ENCODE results near the gene MGA.

DNA sequence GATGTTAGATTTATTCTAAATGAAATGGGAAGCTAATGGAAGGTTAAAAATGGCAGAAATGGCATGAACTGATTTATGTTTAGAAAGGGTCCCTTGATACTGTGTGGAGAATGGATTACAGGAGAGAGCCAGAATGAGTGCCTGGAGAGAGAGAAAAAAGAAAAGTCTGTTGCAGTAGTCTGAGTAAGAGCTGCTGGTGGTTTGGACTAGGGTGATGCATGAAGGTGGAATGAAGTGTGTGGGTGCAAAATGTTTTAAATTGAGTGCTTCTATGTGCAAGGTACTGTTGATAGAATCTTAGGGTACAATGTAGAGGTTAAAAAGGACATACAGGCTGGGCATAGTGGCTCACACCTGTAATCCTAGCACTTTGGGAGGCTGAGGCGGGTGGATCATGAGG is 11.4 kb upstream of the MGA start:
- TF ChIP-seq, protein P1, sequence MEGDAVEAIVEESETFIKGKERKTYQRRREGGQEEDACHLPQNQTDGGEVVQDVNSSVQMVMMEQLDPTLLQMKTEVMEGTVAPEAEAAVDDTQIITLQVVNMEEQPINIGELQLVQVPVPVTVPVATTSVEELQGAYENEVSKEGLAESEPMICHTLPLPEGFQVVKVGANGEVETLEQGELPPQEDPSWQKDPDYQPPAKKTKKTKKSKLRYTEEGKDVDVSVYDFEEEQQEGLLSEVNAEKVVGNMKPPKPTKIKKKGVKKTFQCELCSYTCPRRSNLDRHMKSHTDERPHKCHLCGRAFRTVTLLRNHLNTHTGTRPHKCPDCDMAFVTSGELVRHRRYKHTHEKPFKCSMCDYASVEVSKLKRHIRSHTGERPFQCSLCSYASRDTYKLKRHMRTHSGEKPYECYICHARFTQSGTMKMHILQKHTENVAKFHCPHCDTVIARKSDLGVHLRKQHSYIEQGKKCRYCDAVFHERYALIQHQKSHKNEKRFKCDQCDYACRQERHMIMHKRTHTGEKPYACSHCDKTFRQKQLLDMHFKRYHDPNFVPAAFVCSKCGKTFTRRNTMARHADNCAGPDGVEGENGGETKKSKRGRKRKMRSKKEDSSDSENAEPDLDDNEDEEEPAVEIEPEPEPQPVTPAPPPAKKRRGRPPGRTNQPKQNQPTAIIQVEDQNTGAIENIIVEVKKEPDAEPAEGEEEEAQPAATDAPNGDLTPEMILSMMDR (IDR thresholded peaks at IDR 0.05): no peak
- TF ChIP-seq ESRRA (CRISPR knock-in tag; IDR thresholded peaks at IDR 0.05; ENCODE audit: borderline replicate concordance): no peak
- no peak for TF ChIP-seq CREB1 (CRISPR knock-in tag; IDR thresholded peaks at IDR 0.05)
- TF ChIP-seq FOXK1 (CRISPR knock-in tag; IDR thresholded peaks at IDR 0.05): no peak
- TF ChIP-seq, protein P2, sequence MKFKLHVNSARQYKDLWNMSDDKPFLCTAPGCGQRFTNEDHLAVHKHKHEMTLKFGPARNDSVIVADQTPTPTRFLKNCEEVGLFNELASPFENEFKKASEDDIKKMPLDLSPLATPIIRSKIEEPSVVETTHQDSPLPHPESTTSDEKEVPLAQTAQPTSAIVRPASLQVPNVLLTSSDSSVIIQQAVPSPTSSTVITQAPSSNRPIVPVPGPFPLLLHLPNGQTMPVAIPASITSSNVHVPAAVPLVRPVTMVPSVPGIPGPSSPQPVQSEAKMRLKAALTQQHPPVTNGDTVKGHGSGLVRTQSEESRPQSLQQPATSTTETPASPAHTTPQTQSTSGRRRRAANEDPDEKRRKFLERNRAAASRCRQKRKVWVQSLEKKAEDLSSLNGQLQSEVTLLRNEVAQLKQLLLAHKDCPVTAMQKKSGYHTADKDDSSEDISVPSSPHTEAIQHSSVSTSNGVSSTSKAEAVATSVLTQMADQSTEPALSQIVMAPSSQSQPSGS (CRISPR knock-in tag; IDR thresholded peaks at IDR 0.05; ENCODE audit: borderline replicate concordance, low read depth): no peak
- TF ChIP-seq, protein P3, sequence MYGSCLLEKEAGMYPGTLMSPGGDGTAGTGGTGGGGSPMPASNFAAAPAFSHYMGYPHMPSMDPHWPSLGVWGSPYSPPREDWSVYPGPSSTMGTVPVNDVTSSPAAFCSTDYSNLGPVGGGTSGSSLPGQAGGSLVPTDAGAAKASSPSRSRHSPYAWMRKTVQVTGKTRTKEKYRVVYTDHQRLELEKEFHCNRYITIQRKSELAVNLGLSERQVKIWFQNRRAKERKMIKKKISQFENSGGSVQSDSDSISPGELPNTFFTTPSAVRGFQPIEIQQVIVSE (CRISPR knock-in tag; IDR thresholded peaks at IDR 0.05; ENCODE audit: borderline replicate concordance): no peak
- no peak for TF ChIP-seq CBFB (CRISPR knock-in tag; IDR thresholded peaks at IDR 0.05; ENCODE audit: low read depth)

All from WTC11 (cell line).